Activated T-cell treated with anti-CD3 and anti-CD28 coated beads, Interleukin-2, amount 50 U/mL, for 4 hours (primary cell): ENCODE results near the gene SLC41A3. TPM values are rescaled to one million over a fixed set of nuclear protein-coding genes. Genes with fewer than 3 reads are reported as not detected.
A peak's percentile ranks its signal among the peaks of the same experiment; 100 is the strongest.
"Not testable (repeated sequence)": the region's sequence is repeated elsewhere in the genome, so short reads cannot be mapped to it uniquely, and the experiment has no call there.

Experiments
- ATAC-seq, 2 donors: fragments of 200-7000 bp; cut with Tn5 transposase; one replicate each; pipeline ENCODE4 v1.10.0; 2021
- DNase-seq: peaks from one replicate; pipeline ENCODE4 v3.0.0-alpha.2; 2020
- H3K27me3 Mint-ChIP-seq: one replicate; pipeline ENCODE4 v1.8.0; 2021; ENCODE audit warnings: low read depth, mixed read lengths
- H3K36me3 Mint-ChIP-seq: one replicate; pipeline ENCODE4 v1.8.0; 2022; ENCODE audit warnings: mixed read lengths; ENCODE audit not compliant: insufficient read depth
- H3K4me1 Mint-ChIP-seq: one replicate; pipeline ENCODE4 v1.8.0; 2021; ENCODE audit warnings: low read depth, mixed read lengths
- H3K4me3 Mint-ChIP-seq: one replicate; pipeline ENCODE4 v1.8.0; 2021; ENCODE audit warnings: mild to moderate bottlenecking, moderate library complexity, mixed read lengths
- H3K9me3 Mint-ChIP-seq: one replicate; pipeline ENCODE4 v1.8.0; 2021; ENCODE audit warnings: mixed read lengths
- total RNA-seq, 3 donors: library from RNA; stranded (reverse); gene quantifications; one replicate each; pipeline ENCODE4 v1.2.1, GENCODE V29; 2021

SLC41A3 gene
- total RNA-seq, 3 donors from 2014 or later: 23.6 to 28.1 (median 25.4) TPM

- Mint-ChIP-seq H3K36me3 (no peaks in the 10 kb centered on the region), H3K4me3 (peak overlapping the region; percentile 94), H3K9me3 (no peaks in the 10 kb centered on the region), H3K4me1 (peaks cover 9% of the 10 kb centered on the region), H3K27me3 (peaks cover 8% of the 10 kb centered on the region)
- peak; percentile 93 to 94 for ATAC-seq
- peak; percentile 45 for DNase-seq
Observed at GRCh38 chr3:125990253-125990970, 93.5 kb downstream of the SLC41A3 start.

- not testable (repeated sequence) for H3K4me1 Mint-ChIP-seq, H3K27me3 Mint-ChIP-seq, H3K36me3 Mint-ChIP-seq, DNase-seq, H3K9me3 Mint-ChIP-seq, H3K4me3 Mint-ChIP-seq
- ATAC-seq: peak; percentile 27 to 46
Observed at GRCh38 chr3:125984951-125985350, 99.0 kb downstream of the SLC41A3 start.

GRCh38 chr3:125977104-125977503, 106.8 kb downstream of the SLC41A3 start:
- not testable (repeated sequence) for DNase-seq, H3K9me3 Mint-ChIP-seq

GRCh38 chr3:125976003-125976390, 107.9 kb downstream of the SLC41A3 start:
- not testable (repeated sequence) for H3K4me1 Mint-ChIP-seq, H3K4me3 Mint-ChIP-seq, H3K36me3 Mint-ChIP-seq, ATAC-seq, DNase-seq, H3K9me3 Mint-ChIP-seq
- H3K27me3 Mint-ChIP-seq: peaks cover 14% of the 10 kb centered on the region

More at GRCh38 chr3:125977104-125977503, 106.8 kb downstream of the SLC41A3 start:
- not testable (repeated sequence) for ATAC-seq, H3K36me3 Mint-ChIP-seq, H3K27me3 Mint-ChIP-seq, H3K4me3 Mint-ChIP-seq, H3K4me1 Mint-ChIP-seq

- ATAC-seq, H3K4me3 Mint-ChIP-seq, H3K36me3 Mint-ChIP-seq, DNase-seq, H3K9me3 Mint-ChIP-seq, H3K4me1 Mint-ChIP-seq: not testable (repeated sequence)
- H3K27me3 Mint-ChIP-seq: peaks cover 14% of the 10 kb centered on the region
Observed at GRCh38 chr3:125975245-125976002, 108.5 kb downstream of the SLC41A3 start.

GRCh38 chr3:125971997-125972944, 111.7 kb downstream of the SLC41A3 start:
- H3K9me3 Mint-ChIP-seq, H3K36me3 Mint-ChIP-seq, DNase-seq, H3K4me1 Mint-ChIP-seq: not testable (repeated sequence)
- Mint-ChIP-seq H3K27me3 (peaks cover 21% of the 10 kb centered on the region), H3K4me3 (peak overlapping the region; percentile 43)
- peak; percentile 65 to 67 for ATAC-seq

GRCh38 chr3:125968701-125969592, 115.0 kb downstream of the SLC41A3 start, which contains the start of gene ROPN1B:
TSS of gene ROPN1B (plus strand) at chr3:125969178. CDS start at chr3:125972055, 2,877 bp downstream.
- Mint-ChIP-seq H3K27me3 (peaks cover 20% of the 10 kb centered on the region), H3K4me3 (peak within 1 kb of the TSS; percentile 46)
- H3K9me3 Mint-ChIP-seq, H3K4me1 Mint-ChIP-seq, DNase-seq, H3K36me3 Mint-ChIP-seq: not testable (repeated sequence)
- ATAC-seq: peak; percentile 92 to 96

- not testable (repeated sequence) for ATAC-seq, H3K4me3 Mint-ChIP-seq, H3K4me1 Mint-ChIP-seq, H3K9me3 Mint-ChIP-seq, H3K36me3 Mint-ChIP-seq, DNase-seq
- H3K27me3 Mint-ChIP-seq: peaks cover 20% of the 10 kb centered on the region
Observed at GRCh38 chr3:125968121-125968520, 115.8 kb downstream of the SLC41A3 start.

GRCh38 chr3:125967156-125967555, 116.8 kb downstream of the SLC41A3 start:
- ATAC-seq (no peak), DNase-seq (no peak)
- Mint-ChIP-seq H3K4me1 (peaks cover 4% of the 10 kb centered on the region), H3K36me3 (no peaks in the 10 kb centered on the region), H3K27me3 (peaks cover 18% of the 10 kb centered on the region), H3K4me3 (no peak overlapping the region), H3K9me3 (no peaks in the 10 kb centered on the region)

GRCh38 chr3:125965505-125965904, 118.4 kb downstream of the SLC41A3 start:
- no peaks in the 10 kb centered on the region for H3K36me3 Mint-ChIP-seq
- H3K27me3 Mint-ChIP-seq: peaks cover 12% of the 10 kb centered on the region
- no peak overlapping the region for H3K4me3 Mint-ChIP-seq
- no peaks in the 10 kb centered on the region for H3K4me1 Mint-ChIP-seq
- H3K9me3 Mint-ChIP-seq: no peaks in the 10 kb centered on the region
- ATAC-seq (no peak), DNase-seq (no peak)

GRCh38 chr3:125963834-125964233, 120.1 kb downstream of the SLC41A3 start:
- not testable (repeated sequence) for H3K9me3 Mint-ChIP-seq, H3K4me3 Mint-ChIP-seq, H3K4me1 Mint-ChIP-seq, H3K27me3 Mint-ChIP-seq, ATAC-seq, DNase-seq, H3K36me3 Mint-ChIP-seq

- H3K4me3 Mint-ChIP-seq: no peak overlapping the region
- no peaks in the 10 kb centered on the region for H3K36me3 Mint-ChIP-seq
- peaks cover 21% of the 10 kb centered on the region for H3K27me3 Mint-ChIP-seq
- no peaks in the 10 kb centered on the region for H3K4me1 Mint-ChIP-seq
- no peak for DNase-seq
- ATAC-seq: no peak
- H3K9me3 Mint-ChIP-seq: no peaks in the 10 kb centered on the region
Observed at GRCh38 chr3:125961289-125961589, 122.7 kb downstream of the SLC41A3 start.

GRCh38 chr3:125960456-125961288, 123.3 kb downstream of the SLC41A3 start:
- Mint-ChIP-seq H3K9me3 (no peaks in the 10 kb centered on the region), H3K36me3 (no peaks in the 10 kb centered on the region), H3K4me1 (no peaks in the 10 kb centered on the region), H3K4me3 (no peak overlapping the region), H3K27me3 (peaks cover 21% of the 10 kb centered on the region)
- ATAC-seq (no peak), DNase-seq (no peak)
